GM12873 (cell line): Measurements from ENCODE around the gene SNED1.

Experiments
- TF ChIP-seq, protein P1 (sequence below): IDR thresholded peaks from 2 replicates; pipeline ENCODE4 v1.5.1; 2012; ENCODE audit warnings: low read depth, mild to moderate bottlenecking, moderate library complexity, low read length, control low read depth; ENCODE audit not compliant: insufficient read depth; ENCODE audit errors: missing control alignments

SNED1 gene

DNA sequence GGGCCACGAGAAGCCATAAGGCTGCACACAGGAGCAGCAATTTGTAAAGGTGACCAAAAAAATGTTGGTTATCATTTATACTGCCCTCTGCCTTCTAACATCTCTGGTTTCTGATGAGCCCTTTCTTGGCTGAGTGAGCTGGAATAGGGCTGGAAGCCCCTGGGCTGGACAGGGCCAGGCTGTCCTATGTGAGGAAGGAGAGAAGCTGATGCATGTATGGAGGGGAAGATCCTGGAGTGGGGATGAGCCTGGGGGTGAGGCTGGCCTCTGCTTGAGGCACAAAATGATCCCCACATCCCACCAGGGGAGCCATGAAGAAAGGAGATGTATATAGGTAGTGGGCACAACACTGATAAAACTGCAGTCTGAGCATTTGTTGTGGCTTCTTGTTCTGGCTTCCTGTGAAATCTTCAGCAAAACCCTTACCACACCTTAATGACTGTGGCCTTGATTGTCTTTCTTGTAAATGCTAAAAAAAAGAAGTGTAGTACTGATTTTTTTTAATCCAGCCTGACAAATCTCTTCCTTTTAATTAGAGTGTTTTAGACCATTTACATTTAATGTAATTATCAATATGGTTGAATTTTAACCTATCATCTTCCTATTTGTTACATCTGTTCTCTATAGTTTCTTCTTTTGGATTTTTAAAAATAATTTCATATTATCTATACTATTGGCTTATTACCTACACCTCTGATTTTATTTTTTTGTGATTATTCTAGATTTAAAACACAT, 5.6 kb downstream of the SNED1 start:
- TF ChIP-seq, protein P1, sequence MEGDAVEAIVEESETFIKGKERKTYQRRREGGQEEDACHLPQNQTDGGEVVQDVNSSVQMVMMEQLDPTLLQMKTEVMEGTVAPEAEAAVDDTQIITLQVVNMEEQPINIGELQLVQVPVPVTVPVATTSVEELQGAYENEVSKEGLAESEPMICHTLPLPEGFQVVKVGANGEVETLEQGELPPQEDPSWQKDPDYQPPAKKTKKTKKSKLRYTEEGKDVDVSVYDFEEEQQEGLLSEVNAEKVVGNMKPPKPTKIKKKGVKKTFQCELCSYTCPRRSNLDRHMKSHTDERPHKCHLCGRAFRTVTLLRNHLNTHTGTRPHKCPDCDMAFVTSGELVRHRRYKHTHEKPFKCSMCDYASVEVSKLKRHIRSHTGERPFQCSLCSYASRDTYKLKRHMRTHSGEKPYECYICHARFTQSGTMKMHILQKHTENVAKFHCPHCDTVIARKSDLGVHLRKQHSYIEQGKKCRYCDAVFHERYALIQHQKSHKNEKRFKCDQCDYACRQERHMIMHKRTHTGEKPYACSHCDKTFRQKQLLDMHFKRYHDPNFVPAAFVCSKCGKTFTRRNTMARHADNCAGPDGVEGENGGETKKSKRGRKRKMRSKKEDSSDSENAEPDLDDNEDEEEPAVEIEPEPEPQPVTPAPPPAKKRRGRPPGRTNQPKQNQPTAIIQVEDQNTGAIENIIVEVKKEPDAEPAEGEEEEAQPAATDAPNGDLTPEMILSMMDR = no peak

DNA sequence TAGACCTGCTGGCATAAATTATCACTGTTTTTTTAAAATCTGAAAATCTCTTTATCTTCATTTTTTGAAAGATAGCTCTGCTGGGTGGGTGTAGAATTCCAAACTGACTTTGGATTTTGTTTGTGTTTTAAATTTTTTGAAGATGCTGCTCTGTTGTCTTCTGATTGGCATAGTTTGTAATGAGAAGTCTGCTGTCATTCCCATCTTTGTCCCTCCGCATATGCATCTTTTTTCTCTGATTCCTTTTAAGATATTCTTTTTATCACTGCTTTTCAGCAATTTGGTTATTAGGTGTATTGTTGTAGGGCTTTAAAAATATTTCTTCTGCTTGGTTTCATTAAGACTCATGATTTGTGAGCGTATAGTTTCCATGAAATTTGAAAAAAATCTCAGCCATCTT, 7.2 kb downstream of the SNED1 start:
- TF ChIP-seq, protein P1 = no peak

DNA sequence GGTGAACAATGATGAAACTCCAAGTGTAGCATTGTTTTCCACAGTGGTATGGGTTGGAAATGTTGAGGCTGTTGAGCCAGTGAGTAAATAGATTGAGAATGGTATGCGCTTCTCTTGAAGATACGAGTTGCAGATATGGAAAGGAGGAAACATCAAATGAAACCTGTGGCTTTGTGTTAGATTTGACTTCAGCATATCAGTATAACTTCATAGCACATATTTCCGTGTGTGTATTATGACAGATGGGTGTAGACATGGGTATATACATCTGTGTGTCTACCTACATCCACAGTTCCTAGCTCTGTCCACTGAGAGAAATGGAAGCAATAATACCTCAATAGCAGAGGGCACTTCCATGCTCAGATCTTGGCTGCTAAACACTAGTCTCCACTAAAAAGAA, 8.0 kb downstream of the SNED1 start:
- TF ChIP-seq, protein P1 = no peak

DNA sequence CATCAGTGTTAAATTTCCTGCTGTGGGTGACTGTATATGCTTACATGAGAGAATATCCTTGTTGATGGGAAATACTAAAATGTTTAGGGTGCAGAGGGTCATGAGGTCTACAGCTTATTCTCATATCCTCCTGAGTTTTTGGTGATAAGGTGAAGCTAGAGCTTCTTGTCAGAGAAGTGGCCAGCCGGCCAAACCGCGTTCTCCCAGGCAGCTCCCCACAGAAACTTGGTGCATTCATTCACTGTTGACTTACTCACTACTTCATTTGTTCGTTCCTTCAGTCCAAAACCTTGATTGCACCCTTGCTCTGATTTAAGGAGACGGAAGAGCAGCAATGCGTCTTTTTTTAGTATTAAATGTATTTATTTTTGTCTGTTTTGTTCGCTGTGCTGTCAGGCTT, 8.7 kb downstream of the SNED1 start:
- TF ChIP-seq, protein P1 = no peak

DNA sequence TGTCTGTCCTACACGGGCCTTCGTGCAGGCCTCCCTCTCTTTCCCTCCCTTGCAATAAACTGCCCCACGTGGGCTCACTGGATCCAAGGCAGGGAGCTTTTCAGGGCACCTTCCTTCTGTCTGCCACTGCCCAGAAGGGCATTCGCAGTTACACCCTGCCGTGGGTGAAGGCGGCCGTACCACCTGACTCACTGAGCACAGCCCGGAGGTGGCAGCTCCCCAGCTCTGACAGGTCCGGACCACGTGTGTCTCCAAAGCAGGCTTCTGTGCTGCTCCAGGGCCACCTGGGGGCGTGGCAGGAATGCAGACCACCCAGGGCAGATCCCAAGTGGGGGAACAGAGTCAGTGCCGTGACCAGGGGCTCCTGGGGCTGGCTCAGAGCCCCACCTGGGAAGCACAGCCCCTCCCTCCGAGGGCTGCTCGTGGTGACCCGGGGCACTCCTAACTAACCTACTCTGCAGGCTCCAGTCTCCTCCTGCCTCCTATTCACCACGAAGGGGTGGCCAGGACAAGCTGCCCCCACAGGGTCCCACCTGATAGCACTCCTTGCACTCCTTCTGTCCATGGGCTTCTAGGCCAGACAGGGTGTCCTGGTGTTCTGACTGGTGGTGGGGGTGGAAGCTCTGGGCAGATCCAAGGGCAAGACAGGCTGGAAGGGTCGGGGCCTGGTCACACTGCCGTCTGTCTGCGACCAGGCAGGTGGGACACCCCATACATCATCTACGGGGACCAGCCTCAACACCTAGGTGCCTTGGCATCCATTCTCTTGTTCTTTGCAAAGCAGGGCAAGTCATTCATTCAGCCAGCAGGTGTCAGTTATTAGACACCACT, 9.7 kb downstream of the SNED1 start:
- TF ChIP-seq, protein P1 = no peak

DNA sequence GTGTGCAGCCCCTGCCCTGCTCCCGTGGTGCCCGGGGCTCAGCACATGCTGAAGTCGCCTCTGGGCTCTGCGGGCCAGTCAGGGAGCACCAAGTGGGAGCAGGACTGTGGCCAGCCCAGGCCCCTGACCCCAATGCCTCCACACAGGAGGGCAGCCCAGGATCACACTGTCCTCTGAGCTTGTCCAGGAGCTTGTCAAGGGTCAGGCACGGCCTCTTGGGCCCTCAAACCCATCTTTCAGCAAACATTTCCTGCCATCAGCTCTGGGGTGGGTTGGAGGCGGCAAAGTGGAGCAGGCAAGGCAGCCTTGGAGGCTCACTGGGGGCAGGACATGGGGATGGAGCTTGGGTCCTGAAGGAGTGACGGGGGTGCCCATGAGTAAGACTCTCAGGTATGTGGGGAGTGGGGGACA, 10.3 kb downstream of the SNED1 start:
- TF ChIP-seq, protein P1 = no peak

DNA sequence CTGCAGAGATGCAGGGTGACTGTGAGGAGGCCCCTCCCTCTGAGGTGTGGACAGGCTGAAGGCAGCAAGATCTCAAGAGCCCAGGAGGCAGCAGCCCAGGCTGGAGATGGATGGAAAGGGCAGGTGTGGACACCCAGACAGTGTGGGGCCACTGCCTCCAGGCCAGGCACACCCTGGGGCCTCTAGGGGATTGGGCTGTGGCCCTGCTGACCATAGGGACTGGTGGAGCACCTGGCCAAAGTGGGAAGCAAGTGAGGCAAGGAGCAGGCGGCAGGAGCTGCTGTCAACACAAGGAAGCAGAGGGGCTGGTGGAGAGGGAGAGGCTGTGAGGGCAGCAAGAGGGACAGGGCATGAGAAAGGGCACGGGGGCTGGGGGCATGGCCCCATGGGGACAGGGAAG, 10.8 kb downstream of the SNED1 start:
- TF ChIP-seq, protein P1 = no peak
